HFFc6 (cell line): ENCODE results near the gene HOXA2. TPM values are rescaled to one million over a fixed set of nuclear protein-coding genes. Genes with fewer than 3 reads are reported as not detected.

Experiments
- DNase-seq: peaks from one replicate; pipeline ENCODE4 v3.0.0-alpha.2; 2018
- H3K27ac Mint-ChIP-seq: 2 replicates; pipeline ENCODE4 v1.8.0; 2020; ENCODE audit warnings: mild to moderate bottlenecking, mixed read lengths
- H3K27me3 Mint-ChIP-seq: 2 replicates; pipeline ENCODE4 v1.8.0; 2021; ENCODE audit warnings: mild to moderate bottlenecking, moderate library complexity, mixed read lengths; ENCODE audit not compliant: insufficient read depth
- H3K36me3 Mint-ChIP-seq: 2 replicates; pipeline ENCODE4 v1.8.0; 2021; ENCODE audit warnings: low read depth, mixed read lengths
- H3K4me1 Mint-ChIP-seq: 2 replicates; pipeline ENCODE4 v1.8.0; 2020; ENCODE audit warnings: low read depth, mixed read lengths
- H3K4me3 Mint-ChIP-seq: 2 replicates; pipeline ENCODE4 v1.8.0; 2020; ENCODE audit warnings: mild to moderate bottlenecking, moderate library complexity, mixed read lengths
- H3K9me3 Mint-ChIP-seq: 2 replicates; pipeline ENCODE4 v1.8.0; 2020; ENCODE audit warnings: mild to moderate bottlenecking, mixed read lengths
- total RNA-seq, 6 experiments: library from RNA; stranded (reverse); fragmentation: NEBNext Ultra II Directional; extraction: Animal tissue kit (Norgen Biotek cat#: 25700); gene quantifications; 2 replicates in 1 of 6; 3 replicates in 5 of 6; pipeline ENCODE4 v1.2.3, GENCODE V29; 2021
- TF ChIP-seq, protein P1 (sequence below): fragments of 200-600 bp; sonication (generic); IDR thresholded peaks from 2 replicates; pipeline ENCODE4 v1.5.0; 2021; ENCODE audit warnings: antibody characterized with exemption, mild to moderate bottlenecking

HOXA2 gene
- total RNA-seq, 6 experiments from 2014 or later = 0.10 to 0.17 (median 0.14) TPM; not detected in 3

DNA sequence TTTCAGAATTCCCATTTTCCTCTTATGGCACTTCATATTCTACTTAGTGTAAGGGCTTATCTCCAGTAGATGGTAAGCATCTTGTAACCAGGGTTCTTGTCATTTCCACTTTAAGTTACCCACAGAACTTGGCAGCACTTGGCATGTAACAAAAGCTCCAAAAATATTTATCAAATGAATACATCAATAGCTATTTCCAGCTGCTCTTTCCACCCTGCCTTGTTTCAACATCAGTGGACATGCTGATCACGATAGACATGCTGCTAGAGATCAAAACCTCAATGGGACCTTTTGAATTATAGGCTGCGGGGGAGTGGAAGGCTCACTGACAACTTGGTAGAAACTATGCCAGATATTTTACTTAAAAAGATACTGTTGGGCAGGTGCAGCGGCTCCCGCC lies 39.5 kb downstream of the HOXA2 start:
- Mint-ChIP-seq H3K4me3 (no peak overlapping the region), H3K36me3 (peaks cover 5% of the 10 kb centered on the region; the same call in 1 of the 2 replicates), H3K4me1 (peaks cover 32% of the 10 kb centered on the region), H3K27ac (no peak overlapping the region), H3K27me3 (peaks cover 16% of the 10 kb centered on the region), H3K9me3 (no peaks in the 10 kb centered on the region)
- TF ChIP-seq, protein P1, sequence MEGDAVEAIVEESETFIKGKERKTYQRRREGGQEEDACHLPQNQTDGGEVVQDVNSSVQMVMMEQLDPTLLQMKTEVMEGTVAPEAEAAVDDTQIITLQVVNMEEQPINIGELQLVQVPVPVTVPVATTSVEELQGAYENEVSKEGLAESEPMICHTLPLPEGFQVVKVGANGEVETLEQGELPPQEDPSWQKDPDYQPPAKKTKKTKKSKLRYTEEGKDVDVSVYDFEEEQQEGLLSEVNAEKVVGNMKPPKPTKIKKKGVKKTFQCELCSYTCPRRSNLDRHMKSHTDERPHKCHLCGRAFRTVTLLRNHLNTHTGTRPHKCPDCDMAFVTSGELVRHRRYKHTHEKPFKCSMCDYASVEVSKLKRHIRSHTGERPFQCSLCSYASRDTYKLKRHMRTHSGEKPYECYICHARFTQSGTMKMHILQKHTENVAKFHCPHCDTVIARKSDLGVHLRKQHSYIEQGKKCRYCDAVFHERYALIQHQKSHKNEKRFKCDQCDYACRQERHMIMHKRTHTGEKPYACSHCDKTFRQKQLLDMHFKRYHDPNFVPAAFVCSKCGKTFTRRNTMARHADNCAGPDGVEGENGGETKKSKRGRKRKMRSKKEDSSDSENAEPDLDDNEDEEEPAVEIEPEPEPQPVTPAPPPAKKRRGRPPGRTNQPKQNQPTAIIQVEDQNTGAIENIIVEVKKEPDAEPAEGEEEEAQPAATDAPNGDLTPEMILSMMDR = no peak
- peak; percentile 3 for DNase-seq

DNA sequence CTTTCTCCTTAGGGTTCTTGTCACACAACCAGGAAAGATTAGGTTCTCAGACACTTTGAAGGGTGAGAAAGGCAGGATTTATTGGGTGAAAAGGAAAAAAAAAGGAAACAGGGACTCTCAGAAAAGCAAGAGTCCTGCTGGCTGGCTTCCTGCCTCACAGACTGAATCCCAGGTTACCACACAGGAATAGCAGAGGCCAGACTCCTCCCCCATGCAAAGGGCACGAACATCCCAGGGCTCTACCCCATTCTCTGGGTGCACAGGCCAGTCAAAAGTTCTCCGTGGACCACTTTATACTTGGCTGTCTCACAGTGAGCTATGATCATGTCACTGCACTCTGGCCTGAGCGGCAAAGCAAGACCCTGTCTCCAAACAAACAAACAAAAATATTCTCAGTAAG lies 49.3 kb downstream of the HOXA2 start:
- no peak for DNase-seq
- H3K36me3 Mint-ChIP-seq = no peaks in the 10 kb centered on the region
- no peaks in the 10 kb centered on the region for H3K4me1 Mint-ChIP-seq
- peaks cover 3% of the 10 kb centered on the region; the same call in 1 of the 2 replicates for H3K27me3 Mint-ChIP-seq
- H3K9me3 Mint-ChIP-seq = no peaks in the 10 kb centered on the region
- no peak overlapping the region for H3K27ac Mint-ChIP-seq
- TF ChIP-seq, protein P1 = no peak
- no peak overlapping the region for H3K4me3 Mint-ChIP-seq

DNA sequence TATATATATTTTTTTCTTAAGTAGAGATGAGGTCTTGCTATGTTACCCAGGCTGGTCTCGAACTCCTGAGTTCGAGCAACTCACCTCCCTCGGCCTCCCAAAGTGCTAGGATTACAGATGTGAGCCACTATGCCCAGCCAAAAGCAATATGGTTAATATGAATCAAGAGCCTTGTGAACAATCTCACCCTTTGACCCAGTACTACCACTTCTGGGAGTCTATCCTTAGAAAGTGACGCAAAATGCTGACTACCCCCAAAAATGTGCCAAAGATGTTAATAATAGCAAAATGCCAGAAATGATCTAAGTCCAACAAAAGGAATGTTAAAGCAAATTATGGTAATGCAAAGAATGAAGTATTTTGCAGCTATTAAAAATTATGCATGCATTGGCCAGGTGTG lies 51.0 kb downstream of the HOXA2 start:
- Mint-ChIP-seq H3K4me3 (no peak overlapping the region), H3K36me3 (no peaks in the 10 kb centered on the region), H3K27me3 (peaks cover 3% of the 10 kb centered on the region; the same call in 1 of the 2 replicates), H3K4me1 (peaks cover 6% of the 10 kb centered on the region), H3K9me3 (no peaks in the 10 kb centered on the region), H3K27ac (no peak overlapping the region)
- no peak for DNase-seq
- TF ChIP-seq, protein P1 = no peak

Other genes starting within 250 kb of the HOXA2 start
- gene SKAP2, start 238.1 kb downstream of the HOXA2 start, total RNA-seq = 10 to 100 TPM in 2 of 6 experiments, 1 to 10 TPM in 4; 7.2 to 12.3 (median 9.1) TPM
- gene HOXA1, start 6.7 kb downstream of the HOXA2 start, total RNA-seq = under 1 TPM; 0.28 to 0.81 (median 0.45) TPM
- 1 to 10 TPM in 1 of 6 experiments, under 1 TPM in 5; 0.38 to 1.0 (median 0.47) TPM for gene HOXA4, start 28.1 kb upstream of the HOXA2 start, total RNA-seq
- gene HOXA5, start 41.0 kb upstream of the HOXA2 start, total RNA-seq = 1 to 10 TPM; 2.0 to 3.8 (median 2.8) TPM
- gene HOXA6, start 45.1 kb upstream of the HOXA2 start, total RNA-seq = 1 to 10 TPM; 2.3 to 3.8 (median 2.8) TPM
- gene HOXA3, start 49.9 kb upstream of the HOXA2 start, total RNA-seq = 1 to 10 TPM in 3 of 6 experiments, under 1 TPM in 3; 0.33 to 1.9 (median 1.1) TPM
- gene HOXA7, start 54.0 kb upstream of the HOXA2 start, total RNA-seq = 1 to 10 TPM; 6.2 to 8.2 (median 6.8) TPM
- 10 to 100 TPM; 25.2 to 37.0 (median 26.7) TPM for gene HOXA9, start 62.9 kb upstream of the HOXA2 start, total RNA-seq
- gene HOXA10, start 71.6 kb upstream of the HOXA2 start, total RNA-seq = 10 to 100 TPM; 38.9 to 43.5 (median 41.1) TPM
- gene HOXA11, start 82.5 kb upstream of the HOXA2 start, total RNA-seq = 10 to 100 TPM; 33.1 to 42.1 (median 39.1) TPM
- gene HOXA13, start 97.4 kb upstream of the HOXA2 start, total RNA-seq = 10 to 100 TPM; 11.1 to 16.0 (median 13.1) TPM
- gene EVX1, start 140.1 kb upstream of the HOXA2 start, total RNA-seq = not detected